GM21619 (cell line): ENCODE results near the gene CEP170B.
"Not testable (repeated sequence)": the region's sequence is repeated elsewhere in the genome, so short reads cannot be mapped to it uniquely, and the experiment has no call there.

Experiments
- ATAC-seq: cut with Tn5 transposase; IDR thresholded peaks from one replicate; pipeline ENCODE4 v1.9.1; 2021; ENCODE audit not compliant: unreplicated experiment

CEP170B gene

DNA sequence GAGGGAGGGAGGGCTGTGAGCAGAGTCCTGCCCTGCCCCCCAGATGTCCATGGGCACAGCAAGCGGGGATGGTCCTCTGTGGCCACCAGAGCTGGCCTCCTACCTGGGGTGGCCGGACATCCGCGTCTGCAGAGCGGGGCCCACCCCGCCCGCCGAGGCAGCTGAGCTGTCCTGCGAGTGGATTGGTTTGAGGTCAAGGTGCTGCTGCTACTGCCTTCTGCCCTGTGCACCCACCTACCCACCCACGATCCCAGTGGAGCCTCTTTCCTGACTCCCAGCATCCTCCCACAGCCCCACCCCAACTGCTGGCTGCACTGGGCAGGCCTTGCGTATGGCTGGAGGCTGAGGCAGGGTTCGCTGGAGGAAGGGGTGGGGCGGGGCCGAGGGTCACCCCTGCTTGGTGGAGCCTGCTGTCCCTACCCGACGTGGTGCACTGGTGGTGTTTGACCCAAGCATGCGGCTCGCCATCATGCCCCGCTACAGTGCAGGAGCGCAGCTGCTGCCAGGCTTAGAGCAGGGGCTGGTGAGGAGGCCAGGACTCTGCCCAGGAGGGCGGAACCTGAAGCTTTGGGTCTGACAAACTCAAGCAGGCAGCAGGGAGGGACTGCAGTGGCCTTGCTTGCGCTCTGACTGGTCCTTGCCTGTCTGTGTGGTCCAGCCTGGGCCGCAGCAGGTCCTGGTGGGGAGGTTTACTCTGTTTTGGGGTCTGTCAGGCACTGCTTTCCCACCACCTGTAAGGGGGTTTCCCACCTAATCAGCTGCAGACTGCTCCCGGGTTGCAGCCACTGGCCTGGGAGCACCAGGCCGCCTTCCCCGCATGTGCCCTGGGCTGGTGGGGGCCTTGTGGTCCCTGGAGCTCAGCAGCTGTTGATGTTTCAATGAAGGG lies 23.7 kb downstream of the CEP170B start:
- no peak for ATAC-seq

DNA sequence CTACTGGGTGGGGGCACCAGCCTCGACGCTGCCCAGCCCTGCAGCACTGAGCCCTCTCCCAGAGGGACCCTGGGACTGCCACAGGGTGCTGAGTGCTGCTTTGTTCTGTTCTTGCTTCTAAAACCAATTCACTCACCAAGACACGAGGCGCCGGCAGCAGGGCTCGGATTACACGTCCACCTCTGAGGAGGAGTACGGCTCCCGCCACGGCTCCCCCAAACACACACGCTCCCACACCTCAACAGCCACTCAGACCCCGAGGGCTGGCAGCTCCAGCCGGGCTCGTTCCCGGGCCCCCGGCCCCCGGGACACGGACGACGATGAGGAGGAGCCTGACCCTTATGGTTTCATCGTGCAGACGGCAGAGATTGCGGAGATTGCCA lies 24.3 kb downstream of the CEP170B start:
- no peak for ATAC-seq

DNA sequence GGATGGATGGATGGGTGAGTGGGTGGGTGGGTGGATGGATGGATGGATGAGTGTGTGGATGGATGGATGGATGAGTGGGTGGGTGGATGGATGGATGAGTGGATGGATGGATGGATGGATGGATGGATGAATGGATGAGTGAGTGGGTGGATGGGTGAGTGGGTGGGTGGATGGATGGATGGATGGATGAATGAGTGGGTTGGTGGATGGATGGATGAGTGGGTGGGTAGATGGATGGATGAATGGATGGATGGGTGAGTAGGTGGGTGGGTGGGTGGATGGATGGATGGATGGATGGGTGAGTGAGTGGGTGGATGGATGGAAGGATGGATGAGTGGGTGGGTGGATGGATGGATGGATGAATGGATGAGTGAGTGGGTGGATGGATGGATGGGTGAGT lies 25.2 kb downstream of the CEP170B start:
- ATAC-seq, result not testable (repeated sequence)

DNA sequence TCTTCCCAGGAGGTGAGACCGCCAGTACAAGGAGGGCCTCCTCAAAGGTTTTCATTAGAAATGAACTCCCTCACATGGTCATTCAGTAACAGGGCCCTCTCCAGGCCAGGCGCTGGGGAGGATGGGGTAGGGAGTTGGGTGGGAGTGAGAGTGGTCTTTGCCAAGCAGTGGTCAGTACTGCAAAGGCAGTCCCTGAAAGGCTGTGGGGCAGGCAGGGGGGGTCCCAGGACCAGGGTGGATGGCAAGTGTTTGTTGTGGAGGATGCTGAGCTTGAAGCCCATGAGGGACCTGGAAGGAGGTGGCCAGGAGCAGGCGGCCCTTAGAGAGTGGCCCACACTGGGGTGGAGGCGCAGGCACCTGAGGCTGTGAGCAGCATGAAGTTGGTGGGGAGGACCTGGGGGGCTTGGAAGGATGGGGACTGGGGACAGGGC lies 26.1 kb downstream of the CEP170B start:
- no peak for ATAC-seq

DNA sequence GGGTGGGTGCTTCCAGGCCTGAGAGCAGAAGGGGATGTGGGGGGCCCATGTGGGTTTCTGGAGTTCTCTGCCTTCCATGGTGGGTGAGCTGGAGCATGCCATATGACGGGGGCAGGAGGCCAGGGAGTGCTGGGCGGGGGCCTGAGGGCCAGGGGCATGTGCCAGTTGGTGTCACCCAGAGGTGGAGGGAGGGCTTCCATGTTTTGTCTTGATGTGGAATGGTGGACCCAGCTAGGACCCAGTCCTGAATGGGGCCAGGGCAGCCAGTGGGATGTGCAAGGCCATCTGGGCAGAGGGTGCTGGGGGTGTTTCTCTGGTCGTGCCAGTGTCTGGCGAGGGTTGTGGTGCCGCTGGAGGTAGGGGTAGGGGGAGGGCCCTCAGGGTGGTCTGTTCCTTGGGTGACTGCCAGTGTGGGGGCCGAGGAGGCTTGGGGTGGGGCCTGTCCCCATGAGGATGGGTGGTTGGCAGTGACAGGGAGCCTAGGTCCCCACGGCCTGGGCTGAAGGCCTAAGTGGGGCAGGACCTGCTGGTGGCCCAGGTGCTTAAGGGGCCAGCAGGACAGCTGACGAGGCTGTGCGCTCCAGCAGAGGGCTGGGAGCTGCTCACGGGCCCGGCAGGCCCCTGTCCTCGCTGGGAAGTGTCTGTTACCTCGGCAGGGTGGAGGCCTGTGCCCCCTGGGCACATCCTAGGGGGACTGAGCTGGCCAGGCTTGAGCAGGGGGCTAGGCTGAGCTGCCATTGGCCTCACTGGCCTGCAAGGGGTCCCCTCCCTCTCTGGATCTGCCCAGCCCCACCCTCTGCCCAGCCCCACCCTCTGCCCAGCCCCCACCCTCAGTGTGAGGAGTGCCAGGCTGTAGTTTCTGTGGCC lies 26.8 kb downstream of the CEP170B start:
- ATAC-seq, result no peak

DNA sequence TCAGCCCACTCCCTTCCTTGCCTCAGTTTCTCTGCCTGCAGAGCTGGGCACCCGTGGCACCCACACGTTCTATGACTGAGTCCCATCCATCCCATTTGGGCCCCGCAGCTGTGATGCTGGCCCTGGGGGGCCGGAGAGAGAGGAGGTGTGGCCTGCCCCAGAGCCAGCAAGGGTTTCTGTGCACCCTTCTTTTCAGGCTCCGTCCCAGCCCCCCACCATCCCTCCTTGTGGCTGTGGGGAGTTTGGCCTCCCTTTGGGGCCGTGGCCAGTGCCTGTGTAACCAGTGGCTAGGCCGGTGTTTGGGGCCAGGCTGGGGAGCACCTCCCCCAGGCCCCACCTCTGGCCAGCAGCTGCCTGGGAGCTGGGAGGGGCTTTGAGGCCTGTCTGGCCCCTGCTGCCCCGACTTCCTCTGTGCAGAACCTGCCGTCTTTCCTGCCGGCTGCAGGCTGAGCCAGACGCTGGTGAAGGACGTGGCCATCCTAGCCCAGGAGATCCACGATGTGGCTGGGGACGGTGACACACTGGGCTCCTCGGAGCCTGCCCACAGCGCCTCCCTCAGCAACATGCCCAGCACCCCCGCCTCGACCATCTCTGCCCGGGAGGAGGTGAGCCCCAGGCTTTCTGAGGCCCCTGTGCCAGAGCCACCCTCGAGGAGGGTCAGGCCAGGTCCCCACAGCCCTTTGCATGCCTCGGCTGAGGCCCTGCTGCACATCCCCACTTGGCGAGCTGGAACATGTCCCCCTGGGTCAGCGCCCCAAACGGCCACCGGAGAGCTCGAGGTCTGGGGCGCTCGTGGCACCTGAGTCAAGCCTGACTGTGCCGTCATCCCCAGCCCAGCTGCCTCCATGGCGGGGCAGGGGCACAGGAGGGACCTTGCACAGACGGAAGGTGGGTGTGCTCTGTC lies 27.7 kb downstream of the CEP170B start:
- ATAC-seq, result no peak

DNA sequence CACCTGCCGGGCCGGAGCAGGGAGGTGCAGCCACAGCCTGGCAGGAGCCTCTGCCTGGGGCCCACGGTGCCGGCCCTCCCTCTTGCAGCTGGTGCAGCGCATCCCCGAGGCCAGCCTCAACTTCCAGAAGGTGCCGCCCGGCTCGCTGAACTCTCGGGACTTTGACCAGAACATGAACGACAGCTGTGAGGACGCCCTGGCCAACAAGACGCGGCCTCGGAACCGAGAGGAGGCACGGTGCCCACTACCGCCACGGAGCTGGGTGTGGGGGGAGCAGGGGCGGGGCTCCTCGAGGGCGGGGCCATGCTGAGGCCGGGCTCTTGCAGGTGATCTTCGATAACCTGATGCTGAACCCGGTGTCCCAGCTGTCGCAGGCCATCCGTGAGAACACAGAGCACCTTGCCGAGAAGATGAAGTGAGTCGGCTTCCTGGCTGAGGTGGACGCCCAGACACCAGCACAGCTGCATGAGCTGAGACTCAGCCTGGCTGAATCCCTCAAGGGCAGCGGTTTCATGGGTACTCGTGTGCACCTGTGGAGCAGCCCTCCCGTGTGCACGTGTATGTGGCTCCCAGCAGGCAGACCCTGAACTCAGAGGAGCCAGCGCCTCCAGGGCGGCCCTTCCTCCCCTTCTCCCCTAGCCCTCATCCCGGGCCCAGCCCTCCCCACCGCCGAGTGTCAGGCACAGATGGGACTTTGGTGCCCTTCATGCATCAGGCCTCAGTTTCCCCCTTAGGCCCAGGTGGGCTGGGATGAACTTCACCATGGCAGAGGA lies 28.6 kb downstream of the CEP170B start:
- ATAC-seq, result no peak

DNA sequence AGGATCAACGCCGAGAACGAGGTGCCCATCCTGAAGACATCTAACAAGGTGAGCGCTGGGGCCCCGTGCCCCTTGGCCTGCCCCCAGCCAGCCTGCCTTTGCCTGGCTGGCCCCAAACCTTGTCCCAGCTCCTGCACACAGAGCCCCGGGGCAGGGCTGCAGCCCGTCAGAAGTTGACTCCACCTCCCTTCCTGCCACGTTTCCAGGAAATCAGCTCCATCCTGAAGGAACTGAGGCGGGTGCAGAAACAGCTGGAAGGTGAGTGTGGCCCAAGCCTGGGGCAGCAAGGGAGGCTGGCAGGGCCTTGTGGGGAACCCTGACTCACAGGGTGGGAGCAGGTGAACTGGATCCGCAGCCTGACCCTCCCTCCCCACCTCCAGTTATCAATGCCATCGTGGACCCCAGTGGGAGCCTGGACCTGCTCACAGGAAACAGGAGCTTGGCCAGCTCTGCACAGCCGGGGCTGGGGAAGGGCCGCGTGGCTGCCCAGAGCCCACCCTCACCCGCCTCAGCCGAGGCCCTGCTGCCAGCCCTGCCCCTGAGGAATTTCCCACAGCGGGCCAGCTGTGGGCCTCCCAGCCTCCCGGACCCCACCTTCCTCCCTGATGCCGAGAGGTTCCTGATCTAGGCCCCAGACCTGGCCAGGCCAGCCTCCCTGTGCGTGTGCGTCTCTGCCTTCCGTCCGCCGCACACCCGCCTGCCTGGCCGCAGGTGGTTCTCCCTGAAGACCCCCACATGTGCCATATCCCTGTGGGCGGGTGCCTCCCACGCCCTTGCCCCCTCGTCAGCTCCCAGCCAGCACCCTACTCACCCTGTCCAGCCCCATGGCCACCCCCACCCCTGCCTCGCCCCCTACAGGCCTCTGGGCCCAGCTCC lies 29.5 kb downstream of the CEP170B start:
- no peak for ATAC-seq

DNA sequence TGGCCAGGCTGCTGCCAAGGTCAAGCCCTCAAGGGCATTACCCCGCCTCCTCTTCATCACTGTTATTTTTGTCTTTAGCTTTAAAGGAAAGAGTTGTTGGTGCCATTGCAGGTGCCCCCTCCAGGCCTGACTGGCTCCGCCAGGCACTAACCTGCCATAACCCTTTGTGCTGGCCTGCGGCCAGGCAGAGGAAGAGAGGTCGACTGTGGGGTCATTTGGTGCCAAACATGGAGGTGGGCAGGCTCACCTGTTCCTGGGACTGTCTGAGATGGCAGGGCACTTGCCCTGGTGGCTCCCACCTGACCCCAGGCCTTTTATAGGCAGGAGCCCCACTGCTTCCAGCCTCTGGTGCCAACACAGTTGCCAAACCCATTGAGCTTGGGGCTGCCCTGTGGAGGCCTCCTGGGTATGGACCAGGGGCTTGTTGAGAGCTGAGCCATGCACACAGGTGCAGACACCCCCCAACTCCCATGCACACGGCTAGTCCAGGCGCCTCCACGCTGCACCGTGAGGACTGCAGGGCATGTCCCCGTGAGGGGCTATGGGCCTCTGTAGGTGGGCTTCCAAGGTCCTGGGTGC lies 30.2 kb downstream of the CEP170B start:
- ATAC-seq, result no peak

DNA sequence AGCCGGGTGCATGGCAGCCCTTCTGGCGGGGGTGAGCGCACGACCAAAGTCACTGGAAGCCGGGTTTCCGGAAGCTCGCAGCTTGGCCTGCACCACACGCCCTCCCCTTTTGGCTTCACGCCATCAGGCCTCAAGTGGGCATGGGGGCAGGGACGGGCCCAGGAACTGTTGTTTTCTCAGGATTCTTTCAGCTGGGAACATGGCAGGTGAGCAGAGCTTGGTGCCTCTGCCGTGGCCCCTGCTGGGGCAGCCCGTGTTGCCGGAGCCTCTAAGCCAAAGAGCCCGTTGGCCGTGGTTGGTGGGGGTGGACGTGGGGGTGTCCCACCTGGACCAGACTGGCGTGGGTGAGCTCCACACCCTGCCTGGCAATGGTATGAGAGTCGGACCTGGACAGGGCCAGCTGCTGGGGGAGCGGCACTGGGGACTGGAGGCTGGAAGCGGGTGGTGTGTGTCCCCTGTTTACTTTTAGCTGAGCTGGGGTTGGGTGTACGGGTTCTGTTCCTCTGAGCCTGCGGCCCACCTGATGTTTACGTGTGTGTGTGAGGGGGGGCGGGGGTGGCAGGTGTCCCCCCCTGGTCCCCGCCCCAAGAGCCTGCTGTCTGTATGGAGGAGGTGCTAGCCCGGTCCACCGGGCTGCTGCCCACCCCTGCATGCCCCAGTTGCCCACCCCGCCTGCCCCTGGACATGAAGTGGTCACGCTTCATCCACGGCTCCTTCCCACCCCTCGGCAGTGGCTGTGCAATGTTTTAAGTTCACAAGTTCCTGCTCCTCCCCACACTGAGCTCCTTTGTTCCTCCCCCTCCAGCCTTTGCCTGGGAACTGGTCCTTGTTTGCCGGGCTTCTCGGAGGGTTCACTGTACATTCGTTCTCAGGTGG lies 31.0 kb downstream of the CEP170B start:
- ATAC-seq, result no peak

DNA sequence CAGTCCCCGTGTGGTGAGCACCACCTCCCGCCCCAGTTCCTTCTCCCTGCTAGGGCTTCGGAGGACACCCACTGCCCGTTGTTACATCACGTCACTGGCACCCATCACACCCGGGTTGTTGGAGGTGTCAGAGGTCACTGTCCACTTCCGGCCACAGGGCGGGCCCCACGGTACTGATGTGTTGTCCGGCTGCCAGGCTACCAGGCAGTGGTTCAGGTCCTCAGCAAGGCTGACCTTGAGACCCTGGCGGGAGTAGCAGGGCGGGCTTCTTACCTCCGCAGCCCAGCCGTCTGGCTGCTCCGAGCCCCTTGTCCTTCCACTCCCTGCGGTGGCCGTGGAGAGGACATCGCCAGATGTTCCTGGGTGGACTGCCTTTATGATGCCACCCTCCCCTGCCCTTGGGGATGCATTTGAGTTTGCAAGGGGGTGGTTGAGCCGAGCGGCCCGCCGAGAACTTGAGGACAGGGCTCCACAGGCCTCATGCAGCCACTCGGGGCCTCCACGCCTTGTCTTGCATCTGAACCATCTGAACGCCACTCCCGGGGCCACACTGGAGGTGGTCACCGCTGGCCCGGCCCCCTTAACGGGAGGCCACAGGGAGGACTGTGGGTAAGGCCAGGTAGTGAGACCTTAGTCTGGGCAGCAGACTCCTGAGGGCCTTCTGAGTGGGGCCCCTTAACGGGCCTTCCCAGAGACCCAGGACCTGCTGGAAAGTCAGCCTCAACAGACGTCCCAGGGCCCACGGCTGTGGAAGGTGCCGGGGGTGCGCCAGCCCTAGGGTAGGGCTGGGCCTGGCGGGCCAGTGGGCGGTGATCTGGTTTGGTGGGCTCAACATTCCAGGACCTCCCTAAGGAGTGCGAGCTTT lies 32.5 kb downstream of the CEP170B start:
- ATAC-seq, result no peak

DNA sequence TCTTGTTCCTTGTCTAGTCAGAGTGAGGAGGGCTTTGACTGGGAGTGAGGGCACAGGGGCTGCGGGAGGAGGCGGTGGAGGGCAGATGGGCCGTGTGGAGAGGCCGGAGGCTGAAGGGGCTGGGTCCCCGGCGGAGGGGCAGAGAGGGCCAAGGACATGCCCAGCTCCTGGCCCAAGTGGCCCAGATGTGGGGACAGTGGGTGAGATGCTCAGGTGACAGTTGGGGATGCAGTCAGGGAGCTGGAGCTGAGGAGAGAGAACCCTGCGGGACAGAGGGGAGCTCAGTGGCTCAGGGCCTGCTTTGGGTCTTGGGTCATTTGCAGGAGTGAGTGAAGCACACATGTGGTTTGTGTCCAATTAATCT lies 33.1 kb downstream of the CEP170B start:
- no peak for ATAC-seq

DNA sequence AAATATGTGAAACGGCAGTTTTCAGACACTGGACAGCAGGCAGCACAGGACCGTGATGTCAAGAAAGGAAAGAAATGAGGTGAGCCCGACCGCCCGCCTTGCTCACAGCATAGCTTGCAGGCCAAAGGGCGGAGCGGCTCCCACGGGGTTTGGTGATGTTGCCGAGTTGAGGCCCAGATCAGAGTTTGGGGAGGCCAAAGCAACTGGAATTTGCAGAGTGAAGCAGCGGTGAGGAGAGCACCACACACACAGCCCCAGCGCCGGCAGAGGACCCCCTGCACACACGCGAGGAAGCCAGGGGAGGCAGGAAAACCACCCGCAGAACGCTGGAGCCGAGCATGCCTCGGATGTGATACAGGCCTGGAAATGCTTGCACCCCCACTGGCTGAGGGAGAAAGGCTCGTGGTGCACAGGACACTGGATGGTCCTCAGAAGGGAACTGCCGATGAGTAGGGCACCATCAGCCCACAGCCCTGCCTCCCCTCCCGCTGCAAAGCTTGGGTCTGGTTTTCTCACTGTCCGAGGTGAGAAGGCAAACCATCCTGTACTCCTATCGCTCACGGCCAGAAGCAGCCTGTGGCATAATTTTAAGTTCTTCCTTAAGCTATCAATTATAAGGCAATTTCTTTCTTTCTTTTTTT lies 33.9 kb downstream of the CEP170B start:
- ATAC-seq, result no peak

DNA sequence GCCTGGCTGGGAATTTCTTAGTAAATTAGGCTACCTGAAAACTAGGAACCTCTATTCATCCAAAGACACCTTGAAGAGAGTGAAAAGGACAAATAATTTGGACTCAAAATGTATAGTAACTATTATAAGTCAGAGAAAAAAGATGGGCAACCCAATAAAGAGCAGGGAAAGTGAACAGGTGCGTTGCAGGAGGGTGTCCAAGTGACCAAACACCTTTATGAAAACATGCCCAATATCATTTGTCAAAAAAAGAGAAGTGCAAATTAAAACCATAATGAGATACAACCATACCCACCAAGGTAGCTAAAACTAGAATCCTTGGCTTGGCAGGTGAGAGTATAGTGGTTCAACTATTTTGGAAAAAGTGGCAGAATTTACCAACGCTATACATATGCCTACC lies 34.7 kb downstream of the CEP170B start:
- no peak for ATAC-seq

DNA sequence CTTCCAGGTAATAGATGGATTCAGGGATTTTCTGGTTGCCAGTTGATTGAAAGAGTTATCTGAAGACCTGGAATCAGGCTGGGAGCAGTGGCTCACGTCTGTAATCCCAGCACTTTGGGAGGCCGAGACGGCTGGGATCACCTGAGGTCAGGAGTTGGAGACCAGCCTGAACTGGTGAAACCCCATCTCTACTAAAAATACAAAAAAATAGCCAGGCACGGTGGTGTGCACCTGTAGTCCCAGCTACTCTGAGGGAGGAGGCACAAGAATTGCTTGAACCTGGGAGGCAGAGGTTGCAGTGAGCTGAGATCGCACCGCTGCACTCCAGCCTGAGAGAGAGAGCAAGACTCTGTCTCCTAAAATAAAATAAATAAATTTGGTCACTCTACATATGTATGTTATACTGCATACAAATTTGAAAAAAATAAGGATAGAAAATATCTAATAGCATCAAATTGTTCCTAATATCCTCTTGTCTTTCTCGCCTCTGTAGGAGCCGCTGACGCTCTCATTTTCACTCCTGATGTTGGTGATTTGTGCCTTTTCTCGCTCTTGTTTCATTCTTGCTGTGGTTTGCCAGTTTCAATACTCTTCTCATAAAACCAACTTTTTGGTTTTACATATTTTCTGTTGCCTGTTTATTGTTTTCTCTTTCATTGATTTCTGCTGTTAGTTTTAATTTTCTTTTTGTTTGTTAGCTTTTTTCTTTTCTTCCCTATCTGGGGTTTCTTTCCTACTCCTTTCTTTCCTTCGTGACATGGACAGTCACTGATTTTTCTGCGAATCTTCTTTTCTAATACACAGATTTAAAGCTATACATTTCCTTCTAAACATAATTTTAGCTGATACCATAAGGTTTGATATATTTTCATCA lies 35.8 kb downstream of the CEP170B start:
- ATAC-seq, result no peak

DNA sequence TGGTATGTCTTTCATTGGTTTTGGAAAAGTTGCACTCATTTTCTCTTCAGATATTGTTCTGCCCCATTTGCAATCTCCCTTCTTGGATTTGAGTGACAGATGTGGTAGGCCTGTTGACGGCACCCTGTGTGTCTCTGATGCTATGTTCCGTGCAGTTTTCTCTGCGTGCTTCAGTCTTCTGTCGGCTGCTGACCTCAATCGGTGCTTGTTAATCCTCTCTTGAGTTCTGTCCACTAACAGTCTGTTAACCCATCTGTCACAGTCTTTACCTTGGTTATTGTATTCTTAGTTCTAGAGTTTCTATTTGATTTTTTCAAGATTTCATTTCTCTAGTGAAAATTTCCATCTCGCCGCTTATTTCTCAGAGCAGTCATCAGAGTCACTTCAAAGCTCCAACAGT lies 38.9 kb downstream of the CEP170B start:
- no peak for ATAC-seq
